Uterus (tissue), 2 donors: ENCODE data around the gene TTC39C.

Experiments
- POLR2A ChIP-seq, 2 donors: fragments of 450-650 bp; IDR thresholded peaks; one replicate each; pipeline ENCODE4 v1.6.1; 2016; ENCODE audit warnings: antibody characterized with exemption in 2 of 2, mild to moderate bottlenecking in 1 of 2, moderate library complexity in 1 of 2
- TF ChIP-seq, protein P1 (sequence below), 4 experiments: fragments of 200-600 bp in 2 of 4; fragments of 450-650 bp in 2 of 4; sonication (generic) in 2 of 4; IDR thresholded peaks; one replicate each; pipeline ENCODE4 v1.5.1; 2016 to 2019; ENCODE audit warnings: antibody characterized with exemption in 4 of 4, mild to moderate bottlenecking in 2 of 4, moderate library complexity in 1 of 4

DNA sequence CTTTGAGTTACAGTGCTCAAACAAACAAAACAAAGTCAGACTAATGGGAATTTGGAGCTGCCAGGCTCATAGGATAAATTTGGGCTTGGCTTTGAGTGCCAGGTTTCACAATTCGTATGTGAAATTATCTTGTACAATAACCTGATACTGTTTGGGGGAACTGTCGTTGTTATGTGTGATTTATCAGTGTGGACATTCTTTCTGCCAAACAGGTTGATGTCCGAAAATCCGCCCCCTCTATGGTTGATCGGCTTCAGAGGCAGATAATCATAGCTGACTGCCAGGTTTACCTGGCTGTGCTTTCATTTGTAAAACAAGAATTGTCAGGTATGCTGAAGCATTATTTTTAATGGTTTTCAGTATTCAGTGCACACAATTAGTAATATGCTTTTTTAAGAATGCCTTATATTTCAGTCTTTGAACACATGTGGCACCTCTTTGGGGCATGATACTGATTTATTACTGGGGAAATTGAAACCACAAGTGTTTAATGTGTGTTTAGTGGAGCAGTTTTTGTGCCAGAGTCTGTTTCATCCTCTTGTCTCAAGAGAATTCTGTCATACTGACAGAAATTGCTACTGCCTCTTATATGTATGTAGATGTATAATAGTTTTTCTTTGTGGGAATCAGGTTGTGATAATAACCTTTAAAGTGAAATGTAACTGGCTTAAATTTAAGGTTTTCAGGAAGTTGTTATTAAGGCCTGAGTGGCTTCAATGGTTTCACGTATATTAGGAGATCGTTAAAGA, 54.6 kb downstream of the TTC39C start:
- TF ChIP-seq, protein P1, sequence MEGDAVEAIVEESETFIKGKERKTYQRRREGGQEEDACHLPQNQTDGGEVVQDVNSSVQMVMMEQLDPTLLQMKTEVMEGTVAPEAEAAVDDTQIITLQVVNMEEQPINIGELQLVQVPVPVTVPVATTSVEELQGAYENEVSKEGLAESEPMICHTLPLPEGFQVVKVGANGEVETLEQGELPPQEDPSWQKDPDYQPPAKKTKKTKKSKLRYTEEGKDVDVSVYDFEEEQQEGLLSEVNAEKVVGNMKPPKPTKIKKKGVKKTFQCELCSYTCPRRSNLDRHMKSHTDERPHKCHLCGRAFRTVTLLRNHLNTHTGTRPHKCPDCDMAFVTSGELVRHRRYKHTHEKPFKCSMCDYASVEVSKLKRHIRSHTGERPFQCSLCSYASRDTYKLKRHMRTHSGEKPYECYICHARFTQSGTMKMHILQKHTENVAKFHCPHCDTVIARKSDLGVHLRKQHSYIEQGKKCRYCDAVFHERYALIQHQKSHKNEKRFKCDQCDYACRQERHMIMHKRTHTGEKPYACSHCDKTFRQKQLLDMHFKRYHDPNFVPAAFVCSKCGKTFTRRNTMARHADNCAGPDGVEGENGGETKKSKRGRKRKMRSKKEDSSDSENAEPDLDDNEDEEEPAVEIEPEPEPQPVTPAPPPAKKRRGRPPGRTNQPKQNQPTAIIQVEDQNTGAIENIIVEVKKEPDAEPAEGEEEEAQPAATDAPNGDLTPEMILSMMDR (IDR thresholded peaks at IDR 0.05): no peak
- TF ChIP-seq POLR2A (IDR thresholded peaks at IDR 0.05): no peak
